ENCODE measurements around the gene NVL.

GRCh38 chr1:224266915-224267856 is 62.8 kb downstream of the NVL start:
- TF ChIP-seq ZNF184 (tag by site-specific recombination; IDR thresholded peaks at IDR 0.05) (no peak), ZNF121 (tag by site-specific recombination; IDR thresholded peaks at IDR 0.05) (no peak), CTCF (tag by site-specific recombination; IDR thresholded peaks at IDR 0.05) (no peak), ZBTB21 (tag by site-specific recombination; IDR thresholded peaks at IDR 0.05) (no peak), PATZ1 (tag by site-specific recombination; IDR thresholded peaks at IDR 0.05) (no peak), ZNF776 (tag by site-specific recombination; IDR thresholded peaks at IDR 0.05; ENCODE audit: borderline replicate concordance) (no peak)

All from HEK293 (cell line).